Measurements from ENCODE around the gene PHLDB2. TPM values are rescaled to one million over a fixed set of nuclear protein-coding genes. Genes with fewer than 3 reads are reported as not detected.
A peak's percentile ranks its signal among the peaks of the same experiment; 100 is the strongest.

Gene PHLDB2
- total and polyA plus RNA-seq, 2 of the 13 experiments (the other 11 are each of a cell fraction or from before 2014, with no cell fraction given), result 8.4 to 23.6 TPM

- TF ChIP-seq AHR (CRISPR knock-in tag; IDR thresholded peaks at IDR 0.05) (0 out of 2 replicates have a peak, but pooled peaks have one; percentile 25), SCMH1 (CRISPR knock-in tag; IDR thresholded peaks at IDR 0.05; ENCODE audit: borderline replicate concordance) (no peak), ASH2L (IDR thresholded peaks at IDR 0.05; ENCODE audit: insufficient read length, low read depth, low read length) (peak; percentile 26), NR2F6 (IDR thresholded peaks at IDR 0.05) (0 out of 2 replicates have a peak, but pooled peaks have one; percentile 11), NR2F6 (CRISPR knock-in tag; IDR thresholded peaks at IDR 0.05) (no peak), ZNF275 (CRISPR knock-in tag; IDR thresholded peaks at IDR 0.05; ENCODE audit: borderline replicate concordance) (no peak), ZNF563 (CRISPR knock-in tag; IDR thresholded peaks at IDR 0.05) (no peak), MAFG (CRISPR knock-in tag; IDR thresholded peaks at IDR 0.05) (peak; percentile 33; the same call in 1 of the 2 replicates), SAP130 (CRISPR knock-in tag; IDR thresholded peaks at IDR 0.05; ENCODE audit: low read depth) (peak; percentile 18; the same call in 1 of the 2 replicates), ZNF142 (CRISPR knock-in tag; IDR thresholded peaks at IDR 0.05) (no peak), NRL (CRISPR knock-in tag; IDR thresholded peaks at IDR 0.05; ENCODE audit: borderline replicate concordance) (0 out of 2 replicates have a peak, but pooled peaks have one; percentile 34), ZSCAN31 (CRISPR knock-in tag; IDR thresholded peaks at IDR 0.05; ENCODE audit: low read depth) (no peak), RAD21 (CRISPR knock-in tag; IDR thresholded peaks at IDR 0.05) (peak; percentile 57), STAG1 (CRISPR knock-in tag; IDR thresholded peaks at IDR 0.05) (peak; percentile 79)
- TF ChIP-seq, protein P1, sequence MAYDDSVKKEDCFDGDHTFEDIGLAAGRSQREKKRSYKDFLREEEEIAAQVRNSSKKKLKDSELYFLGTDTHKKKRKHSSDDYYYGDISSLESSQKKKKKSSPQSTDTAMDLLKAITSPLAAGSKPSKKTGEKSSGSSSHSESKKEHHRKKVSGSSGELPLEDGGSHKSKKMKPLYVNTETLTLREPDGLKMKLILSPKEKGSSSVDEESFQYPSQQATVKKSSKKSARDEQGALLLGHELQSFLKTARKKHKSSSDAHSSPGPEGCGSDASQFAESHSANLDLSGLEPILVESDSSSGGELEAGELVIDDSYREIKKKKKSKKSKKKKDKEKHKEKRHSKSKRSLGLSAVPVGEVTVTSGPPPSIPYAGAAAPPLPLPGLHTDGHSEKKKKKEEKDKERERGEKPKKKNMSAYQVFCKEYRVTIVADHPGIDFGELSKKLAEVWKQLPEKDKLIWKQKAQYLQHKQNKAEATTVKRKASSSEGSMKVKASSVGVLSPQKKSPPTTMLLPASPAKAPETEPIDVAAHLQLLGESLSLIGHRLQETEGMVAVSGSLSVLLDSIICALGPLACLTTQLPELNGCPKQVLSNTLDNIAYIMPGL (CRISPR knock-in tag; IDR thresholded peaks at IDR 0.05; ENCODE audit: borderline replicate concordance in 1 of 2, low read depth in 1 of 2), result peak in 1 of 2 experiments; percentile 19; a peak in 2 of 4 replicates
- TF ChIP-seq, protein P2, sequence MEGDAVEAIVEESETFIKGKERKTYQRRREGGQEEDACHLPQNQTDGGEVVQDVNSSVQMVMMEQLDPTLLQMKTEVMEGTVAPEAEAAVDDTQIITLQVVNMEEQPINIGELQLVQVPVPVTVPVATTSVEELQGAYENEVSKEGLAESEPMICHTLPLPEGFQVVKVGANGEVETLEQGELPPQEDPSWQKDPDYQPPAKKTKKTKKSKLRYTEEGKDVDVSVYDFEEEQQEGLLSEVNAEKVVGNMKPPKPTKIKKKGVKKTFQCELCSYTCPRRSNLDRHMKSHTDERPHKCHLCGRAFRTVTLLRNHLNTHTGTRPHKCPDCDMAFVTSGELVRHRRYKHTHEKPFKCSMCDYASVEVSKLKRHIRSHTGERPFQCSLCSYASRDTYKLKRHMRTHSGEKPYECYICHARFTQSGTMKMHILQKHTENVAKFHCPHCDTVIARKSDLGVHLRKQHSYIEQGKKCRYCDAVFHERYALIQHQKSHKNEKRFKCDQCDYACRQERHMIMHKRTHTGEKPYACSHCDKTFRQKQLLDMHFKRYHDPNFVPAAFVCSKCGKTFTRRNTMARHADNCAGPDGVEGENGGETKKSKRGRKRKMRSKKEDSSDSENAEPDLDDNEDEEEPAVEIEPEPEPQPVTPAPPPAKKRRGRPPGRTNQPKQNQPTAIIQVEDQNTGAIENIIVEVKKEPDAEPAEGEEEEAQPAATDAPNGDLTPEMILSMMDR (CRISPR knock-in tag; IDR thresholded peaks at IDR 0.05), result peak; percentile 81
Measured at GRCh38 chr3:112013058-112013783, 154.2 kb downstream of the PHLDB2 start (continued).
